OCI-LY1 (cell line): Measurements from ENCODE around the gene CD81.

Source experiments
- EZH2 ChIP-seq: fragments of 200-600 bp; sonication (generic), shearing (Covaris generic); IDR thresholded peaks from 2 replicates; pipeline ENCODE4 v1.8.0; 2017; ENCODE audit warnings: borderline replicate concordance, mixed run types, mild to moderate bottlenecking, antibody characterized with exemption, low read length, moderate library complexity, mixed read lengths
- TF ChIP-seq, protein P1 (sequence below): fragments of 200-600 bp; sonication (generic), shearing (Covaris generic); IDR thresholded peaks from 2 replicates; pipeline ENCODE4 v1.5.1; 2017; ENCODE audit warnings: mild to moderate bottlenecking, antibody characterized with exemption, low read length, moderate library complexity, mixed read lengths

DNA sequence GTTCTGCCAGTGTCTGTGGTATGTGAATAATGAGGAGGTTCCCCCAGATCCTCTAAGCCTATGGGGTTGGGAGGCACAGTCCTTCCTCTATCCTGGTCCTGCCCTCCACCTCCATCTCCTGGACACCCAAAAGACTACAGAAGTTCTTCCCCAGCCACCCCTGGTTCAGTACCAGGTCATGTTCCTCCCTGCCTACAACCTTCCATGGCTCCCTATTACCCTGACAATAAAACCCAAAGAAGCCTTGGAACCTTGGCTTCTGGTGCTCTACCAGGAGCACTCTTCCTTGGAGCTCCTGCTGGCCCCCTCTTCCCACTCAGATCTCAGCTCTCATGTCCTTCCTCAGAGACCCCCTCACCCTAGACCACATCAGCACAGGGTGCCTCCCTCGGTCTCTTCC is 54.3 kb downstream of the CD81 start:
- TF ChIP-seq, protein P1, sequence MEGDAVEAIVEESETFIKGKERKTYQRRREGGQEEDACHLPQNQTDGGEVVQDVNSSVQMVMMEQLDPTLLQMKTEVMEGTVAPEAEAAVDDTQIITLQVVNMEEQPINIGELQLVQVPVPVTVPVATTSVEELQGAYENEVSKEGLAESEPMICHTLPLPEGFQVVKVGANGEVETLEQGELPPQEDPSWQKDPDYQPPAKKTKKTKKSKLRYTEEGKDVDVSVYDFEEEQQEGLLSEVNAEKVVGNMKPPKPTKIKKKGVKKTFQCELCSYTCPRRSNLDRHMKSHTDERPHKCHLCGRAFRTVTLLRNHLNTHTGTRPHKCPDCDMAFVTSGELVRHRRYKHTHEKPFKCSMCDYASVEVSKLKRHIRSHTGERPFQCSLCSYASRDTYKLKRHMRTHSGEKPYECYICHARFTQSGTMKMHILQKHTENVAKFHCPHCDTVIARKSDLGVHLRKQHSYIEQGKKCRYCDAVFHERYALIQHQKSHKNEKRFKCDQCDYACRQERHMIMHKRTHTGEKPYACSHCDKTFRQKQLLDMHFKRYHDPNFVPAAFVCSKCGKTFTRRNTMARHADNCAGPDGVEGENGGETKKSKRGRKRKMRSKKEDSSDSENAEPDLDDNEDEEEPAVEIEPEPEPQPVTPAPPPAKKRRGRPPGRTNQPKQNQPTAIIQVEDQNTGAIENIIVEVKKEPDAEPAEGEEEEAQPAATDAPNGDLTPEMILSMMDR = no peak
- no peak for TF ChIP-seq EZH2
